GM12865 (cell line): ENCODE data around the gene CREB5.

ENCODE experiments used
- DNase-seq: peaks from one replicate; pipeline ENCODE4 v3.0.0; 2010; ENCODE audit warnings: low read depth
- H3K4me3 ChIP-seq: 2 replicates; pipeline ENCODE4 v1.5.1; 2011; ENCODE audit warnings: mild to moderate bottlenecking, low read depth, low read length, control low read depth
- CTCF ChIP-seq: IDR thresholded peaks from 2 replicates; pipeline ENCODE4 v1.5.1; 2011; ENCODE audit warnings: low read length, control low read depth, low read depth, inconsistent platforms; ENCODE audit not compliant: insufficient read depth; ENCODE audit errors: missing control alignments

Gene CREB5

GRCh38 chr7:28748346-28748745 is 336.0 kb downstream of the CREB5 start:
- no peak for DNase-seq
- no peak for TF ChIP-seq CTCF
- no peak overlapping the region for H3K4me3 ChIP-seq

GRCh38 chr7:28748933-28749584 is 336.7 kb downstream of the CREB5 start:
- peak; percentile 62 for DNase-seq
- no peak overlapping the region for H3K4me3 ChIP-seq
- no peak for TF ChIP-seq CTCF

GRCh38 chr7:28749638-28750037 is 337.3 kb downstream of the CREB5 start:
- DNase-seq = no peak
- H3K4me3 ChIP-seq = no peak overlapping the region
- TF ChIP-seq CTCF = no peak

- TF ChIP-seq CTCF = no peak
- H3K4me3 ChIP-seq = no peak overlapping the region
- DNase-seq = no peak
Measured at GRCh38 chr7:28750981-28751380, 338.7 kb downstream of the CREB5 start.

GRCh38 chr7:28753613-28754012 is 341.3 kb downstream of the CREB5 start:
- DNase-seq = no peak
- no peak for TF ChIP-seq CTCF
- H3K4me3 ChIP-seq = no peak overlapping the region

- peak; percentile 18 for DNase-seq
- TF ChIP-seq CTCF = no peak
- no peak overlapping the region for H3K4me3 ChIP-seq
Measured at GRCh38 chr7:28754027-28754426, 341.7 kb downstream of the CREB5 start.

- no peak overlapping the region for H3K4me3 ChIP-seq
- no peak for TF ChIP-seq CTCF
- DNase-seq = no peak
Measured at GRCh38 chr7:28754447-28754846, 342.1 kb downstream of the CREB5 start.
